Calu3 (cell line): ENCODE measurements around the gene SEPTIN11. TPM values are rescaled to one million over a fixed set of nuclear protein-coding genes. Genes with fewer than 3 reads are reported as not detected.
A peak's percentile ranks its signal among the peaks of the same experiment; 100 is the strongest.

Source experiments
- BruUV-seq: library from RNA; stranded (reverse); fragments of 400-500 nt; replicated peaks from 2 replicates; lab custom pipeline; 2021; lab: Mats Ljungman, UMichigan
- CTCF ChIA-PET: fragments of 300-600 bp; sonication (Branson Sonifier 250); formaldehyde crosslinking; loops from one replicate; lab custom pipeline; 2022; ENCODE audit warnings: antibody characterized with exemption; lab: Charles Lee
- DNase-seq: peaks from one replicate; pipeline ENCODE4 v3.0.0; 2022
- H3K27ac Mint-ChIP-seq: one replicate; pipeline ENCODE4 v1.8.0; 2022; ENCODE audit warnings: mixed read lengths; ENCODE audit not compliant: unreplicated experiment
- H3K27me3 Mint-ChIP-seq: one replicate; pipeline ENCODE4 v1.8.0; 2022; ENCODE audit warnings: mixed read lengths; ENCODE audit not compliant: unreplicated experiment
- H3K36me3 Mint-ChIP-seq: one replicate; pipeline ENCODE4 v1.8.0; 2022; ENCODE audit warnings: mild to moderate bottlenecking, moderate library complexity, mixed read lengths; ENCODE audit not compliant: insufficient read depth, unreplicated experiment
- H3K4me1 Mint-ChIP-seq: one replicate; pipeline ENCODE4 v1.8.0; 2022; ENCODE audit warnings: mild to moderate bottlenecking, low read depth, mixed read lengths; ENCODE audit not compliant: unreplicated experiment
- H3K4me3 Mint-ChIP-seq: one replicate; pipeline ENCODE4 v1.8.0; 2022; ENCODE audit warnings: mild to moderate bottlenecking, low read depth, moderate library complexity, mixed read lengths; ENCODE audit not compliant: unreplicated experiment
- H3K9me3 Mint-ChIP-seq: one replicate; pipeline ENCODE4 v1.8.0; 2022; ENCODE audit warnings: low read depth, mixed read lengths; ENCODE audit not compliant: unreplicated experiment
- CTCF ChIP-seq: fragments of 200-600 bp; IDR thresholded peaks from one replicate; pipeline ENCODE4 v1.8.0; 2022; ENCODE audit warnings: antibody characterized with exemption; ENCODE audit not compliant: unreplicated experiment
- intact Hi-C: fragments of 100-400 bp; cut with micrococcal nuclease; formaldehyde crosslinking; loops from one replicate; pipeline ENCODE4 v1.10.0; 2022; ENCODE audit not compliant: unreplicated experiment
- total RNA-seq: library from RNA; stranded (reverse); gene quantifications from 2 replicates; pipeline ENCODE4 v1.2.3, GENCODE V29; 2022

Gene SEPTIN11
- total RNA-seq, 1 experiment from 2014 or later: 56.2 TPM

GRCh38 chr4:76952071-76952470, 2.5 kb downstream of the SEPTIN11 start:
- no peak for TF ChIP-seq CTCF
- Mint-ChIP-seq H3K27me3 (no peaks in the 10 kb centered on the region), H3K4me3 (no peak overlapping the region), H3K9me3 (no peaks in the 10 kb centered on the region), H3K27ac (no peak overlapping the region), H3K36me3 (peaks cover 36% of the 10 kb centered on the region), H3K4me1 (peaks cover 8% of the 10 kb centered on the region)
- BruUV-seq: TSS peak; percentile 36
- intact Hi-C loops: loop anchor here (10.0 kb wide), 1 partner anchor 167 kb away; no protein-coding TSS in a partner anchor
- CTCF ChIA-PET: no interaction called here
- no peak for DNase-seq

- no peaks in the 10 kb centered on the region for H3K9me3 Mint-ChIP-seq
- H3K36me3 Mint-ChIP-seq: peaks cover 36% of the 10 kb centered on the region
- CTCF ChIA-PET: no interaction called here
- intact Hi-C loops: loop anchor here (10.0 kb wide), 1 partner anchor 168 kb away; no protein-coding TSS in a partner anchor
- no peak for TF ChIP-seq CTCF
- no peak overlapping the region for H3K27ac Mint-ChIP-seq
- BruUV-seq: no TSS peak
- H3K4me3 Mint-ChIP-seq: no peak overlapping the region
- DNase-seq: no peak
- no peaks in the 10 kb centered on the region for H3K27me3 Mint-ChIP-seq
- peaks cover 16% of the 10 kb centered on the region for H3K4me1 Mint-ChIP-seq
Observed at GRCh38 chr4:76952656-76953582, 3.4 kb downstream of the SEPTIN11 start.

- intact Hi-C loops: loop anchor here (10.0 kb wide), 1 partner anchor 169 kb away; no protein-coding TSS in a partner anchor
- H3K27me3 Mint-ChIP-seq: no peaks in the 10 kb centered on the region
- H3K4me1 Mint-ChIP-seq: peaks cover 17% of the 10 kb centered on the region
- no peak overlapping the region for H3K27ac Mint-ChIP-seq
- no TSS peak for BruUV-seq
- no peak overlapping the region for H3K4me3 Mint-ChIP-seq
- peaks cover 25% of the 10 kb centered on the region for H3K36me3 Mint-ChIP-seq
- DNase-seq: no peak
- no peaks in the 10 kb centered on the region for H3K9me3 Mint-ChIP-seq
- no peak for TF ChIP-seq CTCF
- CTCF ChIA-PET: no interaction called here
Observed at GRCh38 chr4:76953956-76954355, 4.4 kb downstream of the SEPTIN11 start.

- Mint-ChIP-seq H3K4me3 (no peak overlapping the region), H3K27me3 (no peaks in the 10 kb centered on the region), H3K36me3 (peaks cover 20% of the 10 kb centered on the region), H3K4me1 (peaks cover 17% of the 10 kb centered on the region), H3K27ac (no peak overlapping the region), H3K9me3 (no peaks in the 10 kb centered on the region)
- TF ChIP-seq CTCF: no peak
- intact Hi-C loops: loop anchor here (10.0 kb wide), 1 partner anchor 170 kb away; no protein-coding TSS in a partner anchor
- DNase-seq: no peak
- CTCF ChIA-PET: no interaction called here
- BruUV-seq: no TSS peak
Observed at GRCh38 chr4:76954489-76954888, 4.9 kb downstream of the SEPTIN11 start.
